ENCODE measurements around the gene EFCAB14. TPM values are rescaled to one million over a fixed set of nuclear protein-coding genes. Genes with fewer than 3 reads are reported as not detected.

The EFCAB14 gene
- total and polyA plus RNA-seq, 10 donors: 15.1 to 126 (median 92.3) TPM

DNA sequence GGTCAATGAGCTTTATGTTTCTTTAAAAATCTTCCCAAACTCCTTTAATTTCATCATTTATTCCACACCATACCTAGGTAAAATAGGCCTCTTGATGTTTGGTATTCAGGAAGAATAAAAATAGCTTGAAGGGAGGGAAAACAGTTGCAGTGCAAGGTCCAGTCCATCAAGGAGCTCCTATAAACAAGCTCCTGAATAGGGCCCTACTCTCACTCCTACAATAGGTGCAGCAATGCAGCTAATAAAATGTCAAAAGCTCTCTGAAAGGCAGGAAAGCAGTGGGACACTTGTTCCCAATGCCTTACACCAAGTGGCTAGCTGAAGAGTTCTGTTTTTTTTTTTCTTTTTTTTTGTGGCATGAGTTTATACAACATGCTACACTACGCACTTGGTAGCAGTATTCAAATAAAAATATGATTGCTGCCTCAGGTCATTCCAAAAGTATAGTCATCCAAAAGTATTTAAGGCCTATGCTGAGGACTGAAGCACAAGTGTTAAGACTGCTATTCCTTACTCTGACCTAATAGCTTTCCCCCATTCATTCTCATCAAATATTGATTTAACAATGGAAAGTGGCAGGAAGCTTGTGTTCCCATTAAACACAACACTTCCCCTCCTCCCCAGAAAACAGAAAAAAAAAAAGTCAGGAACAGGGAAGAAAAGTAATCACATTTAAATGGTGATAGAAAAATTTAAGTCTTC is 37.4 kb downstream of the EFCAB14 start:
- no peak overlapping the region for H3K4me3 ChIP-seq
- peaks cover 6 to 100% (median 91%) of the 10 kb centered on the region in 6 donors for H3K36me3 ChIP-seq
- 88 to 100% (median 94%) methylated on average over 1 of the region's 1 CpG for WGBS, 5 donors
- no peaks in the 10 kb centered on the region for H3K27me3 ChIP-seq (replicated peaks in 1 of 7)
- peaks cover 0 to 13% (median 2%) of the 10 kb centered on the region in 6 donors for H3K4me1 ChIP-seq
- intact Hi-C loops (cut with DNase I; ENCODE audit: low total_unique reads): no loop called here
- no peaks in the 10 kb centered on the region for H3K9me3 ChIP-seq
- DNase-seq: no peak
- H3K27ac ChIP-seq: no peak overlapping the region
- no peak for TF ChIP-seq POLR2A (IDR thresholded peaks at IDR 0.05)
- TF ChIP-seq, protein P1, sequence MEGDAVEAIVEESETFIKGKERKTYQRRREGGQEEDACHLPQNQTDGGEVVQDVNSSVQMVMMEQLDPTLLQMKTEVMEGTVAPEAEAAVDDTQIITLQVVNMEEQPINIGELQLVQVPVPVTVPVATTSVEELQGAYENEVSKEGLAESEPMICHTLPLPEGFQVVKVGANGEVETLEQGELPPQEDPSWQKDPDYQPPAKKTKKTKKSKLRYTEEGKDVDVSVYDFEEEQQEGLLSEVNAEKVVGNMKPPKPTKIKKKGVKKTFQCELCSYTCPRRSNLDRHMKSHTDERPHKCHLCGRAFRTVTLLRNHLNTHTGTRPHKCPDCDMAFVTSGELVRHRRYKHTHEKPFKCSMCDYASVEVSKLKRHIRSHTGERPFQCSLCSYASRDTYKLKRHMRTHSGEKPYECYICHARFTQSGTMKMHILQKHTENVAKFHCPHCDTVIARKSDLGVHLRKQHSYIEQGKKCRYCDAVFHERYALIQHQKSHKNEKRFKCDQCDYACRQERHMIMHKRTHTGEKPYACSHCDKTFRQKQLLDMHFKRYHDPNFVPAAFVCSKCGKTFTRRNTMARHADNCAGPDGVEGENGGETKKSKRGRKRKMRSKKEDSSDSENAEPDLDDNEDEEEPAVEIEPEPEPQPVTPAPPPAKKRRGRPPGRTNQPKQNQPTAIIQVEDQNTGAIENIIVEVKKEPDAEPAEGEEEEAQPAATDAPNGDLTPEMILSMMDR (IDR thresholded peaks at IDR 0.05 in 8 of 11, conservative IDR thresholded peaks at IDR 0.05 in 3 of 11): no peak

DNA sequence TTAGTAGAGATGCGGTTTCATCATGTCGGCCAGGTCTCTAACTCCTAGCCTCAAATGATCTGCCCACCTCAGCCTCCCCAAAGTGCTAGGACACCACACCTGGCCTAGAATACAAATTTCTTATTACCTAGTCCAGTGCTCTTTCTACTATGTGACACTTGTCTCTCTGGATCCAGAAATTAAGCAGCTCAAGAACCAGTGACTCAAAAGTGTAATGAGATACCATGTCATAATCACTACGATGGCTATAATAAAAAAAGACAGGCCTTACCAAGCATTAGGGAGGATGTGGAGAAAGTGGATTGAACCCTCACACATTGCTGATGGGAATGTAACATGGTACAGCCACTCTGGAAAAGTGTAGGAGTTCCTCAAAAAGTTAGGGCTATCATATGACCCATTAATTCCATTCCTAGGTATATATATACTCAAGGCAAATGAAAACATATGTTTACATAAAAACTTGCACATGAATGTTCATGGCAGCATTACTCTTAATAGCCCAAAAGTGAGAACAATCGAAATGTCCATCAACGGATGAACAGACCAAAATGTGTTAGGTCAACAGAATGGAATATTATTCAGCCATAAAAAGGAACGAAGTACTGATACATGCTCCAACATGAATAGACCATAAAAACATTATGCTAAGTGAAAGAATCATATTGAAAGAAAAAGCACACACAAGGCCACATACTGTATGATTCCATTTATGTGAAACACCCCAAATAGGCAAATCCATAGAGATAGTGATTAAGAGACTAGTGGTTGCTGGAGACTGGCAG is 38.9 kb downstream of the EFCAB14 start:
- H3K27me3 ChIP-seq (replicated peaks in 1 of 7): no peaks in the 10 kb centered on the region
- no peak overlapping the region for H3K27ac ChIP-seq
- TF ChIP-seq, protein P1 (IDR thresholded peaks at IDR 0.05 in 8 of 11, conservative IDR thresholded peaks at IDR 0.05 in 3 of 11): no peak
- no peak for TF ChIP-seq POLR2A (IDR thresholded peaks at IDR 0.05)
- no peak for TF ChIP-seq POLR2AphosphoS5 (IDR thresholded peaks at IDR 0.05)
- H3K4me1 ChIP-seq: peaks cover 0 to 18% (median 0%) of the 10 kb centered on the region in 6 donors
- no peak overlapping the region for H3K4me3 ChIP-seq
- WGBS, 5 donors: 96 to 98% (median 98%) methylated on average over 6 of the region's 6 CpGs
- no peak for DNase-seq
- H3K9me3 ChIP-seq: no peaks in the 10 kb centered on the region
- peaks cover 6 to 100% (median 79%) of the 10 kb centered on the region in 6 donors for H3K36me3 ChIP-seq
- intact Hi-C loops (cut with DNase I; ENCODE audit: low total_unique reads): no loop called here

DNA sequence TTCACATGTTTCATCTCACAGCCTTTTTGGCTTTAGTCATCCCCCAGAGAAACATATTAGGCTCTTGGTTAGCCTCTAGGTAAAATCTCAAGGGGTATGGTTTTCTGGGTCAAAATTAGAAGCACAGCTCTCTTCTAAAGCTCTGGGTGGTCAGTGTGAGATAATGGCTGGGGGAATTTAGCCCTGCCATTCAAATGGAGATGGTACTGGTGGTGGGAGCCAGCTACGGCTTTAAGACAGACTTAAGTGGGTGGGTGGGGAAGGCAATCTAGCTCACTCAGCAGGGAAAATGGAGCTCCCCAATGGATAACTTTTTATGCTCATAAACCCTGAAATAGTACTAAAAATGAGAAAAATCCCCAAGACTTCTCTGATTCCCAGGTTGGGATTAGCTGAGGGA is 41.6 kb downstream of the EFCAB14 start:
- intact Hi-C loops (cut with DNase I; ENCODE audit: low total_unique reads): no loop called here

More for the DNA sequence above, 41.6 kb downstream of the EFCAB14 start:
- Histone ChIP-seq H3K36me3 (peaks cover 0 to 98% (median 59%) of the 10 kb centered on the region in 6 donors), H3K27ac (peak overlapping the region in 2 of 8 donors; percentile 67 to 69), H3K27me3 (replicated peaks in 1 of 7) (no peaks in the 10 kb centered on the region), H3K4me1 (peaks cover 0 to 19% (median 0%) of the 10 kb centered on the region in 6 donors), H3K4me3 (no peak overlapping the region), H3K9me3 (no peaks in the 10 kb centered on the region)
- WGBS, 5 donors: 95 to 100% (median 100%) methylated on average over 1 of the region's 1 CpG
- TF ChIP-seq, protein P1 (IDR thresholded peaks at IDR 0.05 in 8 of 11, conservative IDR thresholded peaks at IDR 0.05 in 3 of 11): no peak
- TF ChIP-seq POLR2AphosphoS5 (IDR thresholded peaks at IDR 0.05) (no peak), POLR2A (IDR thresholded peaks at IDR 0.05) (no peak)
- no peak for DNase-seq
